H9 (cell line): ENCODE results near the gene OR52N5. TPM values are rescaled to one million over a fixed set of nuclear protein-coding genes. Genes with fewer than 3 reads are reported as not detected.

Experiments
- DNase-seq: peaks from one replicate; pipeline ENCODE4 v3.0.0-alpha.2; 2017
- H2AFZ ChIP-seq: one replicate; pipeline ENCODE4 v1.6.1; 2013; ENCODE audit warnings: mild to moderate bottlenecking, low read length, control low read depth, moderate library complexity
- H2AK5ac ChIP-seq: 2 replicates; pipeline ENCODE4 v1.6.1; 2013; ENCODE audit warnings: low read length, control low read depth, mixed read lengths; ENCODE audit not compliant: insufficient read length
- H2BK120ac ChIP-seq: one replicate; pipeline ENCODE4 v1.6.1; 2013; ENCODE audit warnings: low read depth, mild to moderate bottlenecking, low read length, control low read depth, inconsistent platforms; ENCODE audit not compliant: poor library complexity, severe bottlenecking
- H2BK12ac ChIP-seq: 2 replicates; pipeline ENCODE4 v1.6.1; 2013; ENCODE audit warnings: low read length, control low read depth, mixed read lengths, low read depth; ENCODE audit not compliant: insufficient read length
- H2BK15ac ChIP-seq: 2 replicates; pipeline ENCODE4 v1.6.1; 2013; ENCODE audit warnings: low read depth, low read length, control low read depth
- H2BK20ac ChIP-seq: one replicate; pipeline ENCODE4 v1.6.1; 2013; ENCODE audit warnings: low read depth, mild to moderate bottlenecking, low read length, control low read depth, inconsistent platforms; ENCODE audit not compliant: poor library complexity, severe bottlenecking
- H2BK5ac ChIP-seq: 2 replicates; pipeline ENCODE4 v1.6.1; 2013; ENCODE audit warnings: low read length, control low read depth, mixed read lengths; ENCODE audit not compliant: insufficient read length
- H3K14ac ChIP-seq: 2 replicates; pipeline ENCODE4 v1.6.1; 2013; ENCODE audit warnings: low read length, control low read depth; ENCODE audit not compliant: insufficient read depth
- H3K18ac ChIP-seq: 2 replicates; pipeline ENCODE4 v1.6.1; 2013; ENCODE audit warnings: low read depth, mild to moderate bottlenecking, mixed read lengths, low read length, control low read depth; ENCODE audit not compliant: insufficient read length
- H3K23ac ChIP-seq: 2 replicates; pipeline ENCODE4 v1.6.1; 2013; ENCODE audit warnings: low read length, control low read depth, mixed read lengths, low read depth; ENCODE audit not compliant: insufficient read length
- H3K23me2 ChIP-seq: 2 replicates; pipeline ENCODE4 v1.6.1; 2013; ENCODE audit warnings: low read depth, mild to moderate bottlenecking, mixed read lengths, low read length, control low read depth; ENCODE audit not compliant: insufficient read length, poor library complexity, severe bottlenecking
- H3K27ac ChIP-seq: 2 replicates; pipeline ENCODE4 v1.5.1; 2013; ENCODE audit warnings: low read length, control low read depth, mixed read lengths, low read depth; ENCODE audit not compliant: insufficient read length
- H3K27me3 ChIP-seq: 2 replicates; pipeline ENCODE4 v1.6.1; 2013; ENCODE audit warnings: low read length, control low read depth, inconsistent platforms; ENCODE audit not compliant: insufficient read depth
- H3K4ac ChIP-seq: 2 replicates; pipeline ENCODE4 v1.6.1; 2013; ENCODE audit warnings: low read depth, mild to moderate bottlenecking, control low read depth, inconsistent platforms, low read length, moderate library complexity
- H3K4me1 ChIP-seq: 2 replicates; pipeline ENCODE4 v1.6.1; 2013; ENCODE audit warnings: low read length, control low read depth, inconsistent platforms; ENCODE audit not compliant: insufficient read depth
- H3K4me2 ChIP-seq: 2 replicates; pipeline ENCODE4 v1.6.1; 2013; ENCODE audit warnings: low read length, control low read depth, mixed read lengths; ENCODE audit not compliant: insufficient read length, insufficient read depth
- H3K56ac ChIP-seq: 2 replicates; pipeline ENCODE4 v1.6.1; 2013; ENCODE audit warnings: low read depth, mild to moderate bottlenecking, mixed read lengths, low read length, control low read depth; ENCODE audit not compliant: insufficient read length
- H3K79me1 ChIP-seq: 2 replicates; pipeline ENCODE4 v1.6.1; 2013; ENCODE audit warnings: low read depth, mild to moderate bottlenecking, moderate library complexity, low read length, control low read depth, inconsistent platforms; ENCODE audit not compliant: insufficient read depth, poor library complexity, severe bottlenecking
- H3K79me2 ChIP-seq: 2 replicates; pipeline ENCODE4 v1.6.1; 2013; ENCODE audit warnings: low read length, control low read depth, inconsistent platforms; ENCODE audit not compliant: insufficient read depth
- H3K9ac ChIP-seq: 2 replicates; pipeline ENCODE4 v1.6.1; 2013; ENCODE audit warnings: low read length, control low read depth, mixed read lengths; ENCODE audit not compliant: insufficient read length; ENCODE audit errors: extremely low read depth
- H3K9me3 ChIP-seq: one replicate; pipeline ENCODE4 v1.6.1; 2013; ENCODE audit warnings: low read depth, low read length, inconsistent platforms; ENCODE audit not compliant: control insufficient read depth
- H3T11ph ChIP-seq: one replicate; pipeline ENCODE4 v1.6.1; 2013; ENCODE audit warnings: mild to moderate bottlenecking, low read length, control low read depth, inconsistent platforms
- H4K20me1 ChIP-seq: one replicate; pipeline ENCODE4 v1.6.1; 2013; ENCODE audit not compliant: control insufficient read depth, insufficient read length, insufficient read depth
- H4K5ac ChIP-seq: 2 replicates; pipeline ENCODE4 v1.6.1; 2013; ENCODE audit warnings: low read depth, mild to moderate bottlenecking, mixed read lengths, low read length, control low read depth; ENCODE audit not compliant: insufficient read length
- H4K8ac ChIP-seq: replicated peaks from 2 replicates; pipeline ENCODE4 v1.6.1; 2013; ENCODE audit warnings: low read length, control low read depth, mixed read lengths, low read depth; ENCODE audit not compliant: insufficient read length
- H4K91ac ChIP-seq: 2 replicates; pipeline ENCODE4 v1.6.1; 2013; ENCODE audit warnings: low read depth, mild to moderate bottlenecking, moderate library complexity, mixed read lengths, low read length, control low read depth; ENCODE audit not compliant: insufficient read length
- H3K27ac Mint-ChIP-seq, 3 experiments: 2 replicates in 2 of 3; 3 replicates in 1 of 3; pipeline ENCODE4 v1.8.0; 2020 to 2021; ENCODE audit warnings: mixed read lengths in 3 of 3, mild to moderate bottlenecking in 1 of 3, moderate library complexity in 1 of 3
- H3K27me3 Mint-ChIP-seq: 2 replicates; pipeline ENCODE4 v1.8.0; 2021; ENCODE audit warnings: low read depth, mild to moderate bottlenecking, moderate library complexity, mixed read lengths
- H3K36me3 Mint-ChIP-seq, 3 experiments: 2 replicates in 2 of 3; 3 replicates in 1 of 3; pipeline ENCODE4 v1.8.0; 2020 to 2021; ENCODE audit warnings: low read depth in 3 of 3, mixed read lengths in 3 of 3; ENCODE audit not compliant: insufficient read depth in 1 of 3
- H3K4me1 Mint-ChIP-seq, 2 experiments: 2 replicates each; pipeline ENCODE4 v1.8.0; 2020; ENCODE audit warnings: mixed read lengths in 2 of 2
- H3K4me3 Mint-ChIP-seq, 2 experiments: 2 replicates in 1 of 2; 3 replicates in 1 of 2; pipeline ENCODE4 v1.8.0; 2020 to 2021; ENCODE audit warnings: mild to moderate bottlenecking in 2 of 2, mixed read lengths in 2 of 2, moderate library complexity in 1 of 2
- H3K9me3 Mint-ChIP-seq, 2 experiments: 2 replicates in 1 of 2; 3 replicates in 1 of 2; pipeline ENCODE4 v1.8.0; 2020; ENCODE audit warnings: mild to moderate bottlenecking in 2 of 2, mixed read lengths in 2 of 2, moderate library complexity in 1 of 2
- CTCF ChIP-seq: fragments of 200-600 bp; sonication (generic); conservative IDR thresholded peaks from 3 replicates; pipeline ENCODE4 v1.8.0; 2021; ENCODE audit warnings: antibody characterized with exemption, mild to moderate bottlenecking
- WGBS: extraction: QIAGEN DNeasy Blood & Tissue Kit; methylation state at CpG from one replicate; pipeline ENCODE4 v1.1.7; 2013; ENCODE audit warnings: missing lambda C conversion rate, low lambda C conversion rate, mixed read lengths; ENCODE audit not compliant: insufficient read length; ENCODE audit errors: extremely low coverage; 5-methylcytosine and 5-hydroxymethylcytosine counted together
- total RNA-seq: library from RNA; stranded (reverse); gene quantifications from 2 replicates; pipeline ENCODE4 v1.2.1, GENCODE V29; 2021

OR52N5 gene
- total RNA-seq, 1 experiment from 2014 or later = not detected

GRCh38 chr11:5808500-5809121 is 25.5 kb upstream of the OR52N5 start, which contains the start of gene OR52N2:
Gene OR52N2, plus strand, starts transcription at chr11:5808924. Its CDS starts 11,412 bp downstream, at chr11:5820336.
- H3K27me3 ChIP-seq = no peaks in the 10 kb centered on the region
- H3T11ph ChIP-seq = no peak within 1 kb of the TSS
- no peak within 1 kb of the TSS for H3K14ac ChIP-seq
- H3K27ac ChIP-seq = no peak within 1 kb of the TSS
- Mint-ChIP-seq H3K4me1 (peaks cover 21 to 26% of the 10 kb centered on the region in 2 experiments), H3K27me3 (peaks cover 2% of the 10 kb centered on the region; the same call in 1 of the 2 replicates), H3K4me3 (peak within 1 kb of the TSS; percentile 80), H3K27ac (peak within 1 kb of the TSS in 2 of 3 experiments; percentile 71 to 89; a peak in 4 of 7 replicates), H3K36me3 (peaks cover 0 to 6% (median under 1%) of the 10 kb centered on the region in 3 experiments; a peak in 4 of 7 replicates), H3K9me3 (peaks cover 4 to 5% of the 10 kb centered on the region in 2 experiments; a peak in 4 of 5 replicates)
- no peak within 1 kb of the TSS for H4K8ac ChIP-seq
- H3K79me1 ChIP-seq = no peaks in the 10 kb centered on the region
- H3K23me2 ChIP-seq = no peaks in the 10 kb centered on the region
- H4K91ac ChIP-seq = no peak within 1 kb of the TSS
- no peak within 1 kb of the TSS for H2AK5ac ChIP-seq
- H3K9ac ChIP-seq = peak within 1 kb of the TSS; percentile 20
- no peak within 1 kb of the TSS for H3K4ac ChIP-seq
- H2BK20ac ChIP-seq = no peak within 1 kb of the TSS
- H3K23ac ChIP-seq = no peak within 1 kb of the TSS
- no peaks in the 10 kb centered on the region for H4K20me1 ChIP-seq
- no peaks in the 10 kb centered on the region for H3K79me2 ChIP-seq
- no peak within 1 kb of the TSS for H4K5ac ChIP-seq
- H3K9me3 ChIP-seq = no peaks in the 10 kb centered on the region
- H3K4me1 ChIP-seq = no peaks in the 10 kb centered on the region
- H2BK12ac ChIP-seq = no peak within 1 kb of the TSS
- no peak within 1 kb of the TSS for H2BK120ac ChIP-seq
- H2AFZ ChIP-seq = no peak within 1 kb of the TSS
- TF ChIP-seq CTCF = peak; percentile 94
- DNase-seq = peak; percentile 77
- no peak within 1 kb of the TSS for H2BK15ac ChIP-seq
- no peak within 1 kb of the TSS for H3K18ac ChIP-seq
- no peak within 1 kb of the TSS for H2BK5ac ChIP-seq
- WGBS = no CpG with 5 or more reads among the region's 24 CpGs
- no peak within 1 kb of the TSS for H3K56ac ChIP-seq
- H3K4me2 ChIP-seq = peak within 1 kb of the TSS; percentile 65
